Loucy (cell line): ENCODE results near the gene UNC13C.

Experiments used
- H2AFZ ChIP-seq: fragments of 200-600 bp; sonication (generic); 2 replicates; pipeline ENCODE4 v1.6.0; 2016; ENCODE audit warnings: antibody characterized with exemption, mild to moderate bottlenecking, low read length, moderate library complexity
- H3F3A ChIP-seq: fragments of 200-600 bp; 2 replicates; pipeline ENCODE4 v1.6.0; 2016; ENCODE audit warnings: antibody characterized with exemption, low read depth, mild to moderate bottlenecking
- H3K27me3 ChIP-seq: fragments of 200-600 bp; sonication (generic); 2 replicates; pipeline ENCODE4 v1.6.1; 2014; ENCODE audit warnings: low read length, mild to moderate bottlenecking; ENCODE audit not compliant: insufficient read depth, poor library complexity, severe bottlenecking
- H3K36me3 ChIP-seq: fragments of 200-600 bp; sonication (generic); 2 replicates; pipeline ENCODE4 v1.6.1; 2016; ENCODE audit warnings: low read length; ENCODE audit not compliant: insufficient read depth
- H3K4me1 ChIP-seq: fragments of 200-600 bp; sonication (generic); 2 replicates; pipeline ENCODE4 v1.5.1; 2014; ENCODE audit warnings: low read length, mild to moderate bottlenecking; ENCODE audit not compliant: insufficient read depth, poor library complexity, severe bottlenecking
- H3K4me2 ChIP-seq: fragments of 200-600 bp; sonication (generic); 2 replicates; pipeline ENCODE4 v1.6.0; 2014; ENCODE audit warnings: antibody characterized with exemption, low read length, low read depth, mild to moderate bottlenecking; ENCODE audit not compliant: poor library complexity, severe bottlenecking
- H3K4me3 ChIP-seq: fragments of 200-600 bp; sonication (generic); 2 replicates; pipeline ENCODE4 v1.5.1; 2014; ENCODE audit warnings: low read length, mild to moderate bottlenecking, mixed read lengths; ENCODE audit not compliant: poor library complexity, severe bottlenecking
- H3K79me2 ChIP-seq: fragments of 200-600 bp; sonication (generic); 2 replicates; pipeline ENCODE4 v1.6.1; 2014; ENCODE audit warnings: low read length; ENCODE audit not compliant: insufficient read depth
- H3K9ac ChIP-seq: fragments of 200-600 bp; sonication (generic); 2 replicates; pipeline ENCODE4 v1.6.0; 2014; ENCODE audit warnings: mild to moderate bottlenecking, low read depth, low read length, moderate library complexity; ENCODE audit not compliant: poor library complexity, severe bottlenecking
- H3K9me2 ChIP-seq: fragments of 200-600 bp; sonication (generic); replicated peaks from 2 replicates; pipeline ENCODE4 v1.6.1; 2016; ENCODE audit warnings: low read depth, low read length, mixed read lengths
- H3K9me3 ChIP-seq: fragments of 200-600 bp; sonication (generic); 2 replicates; pipeline ENCODE4 v1.6.1; 2014; ENCODE audit warnings: mild to moderate bottlenecking, antibody characterized with exemption, low read length, low read depth; ENCODE audit not compliant: insufficient read depth
- H4K20me1 ChIP-seq: fragments of 200-600 bp; sonication (generic); 2 replicates; pipeline ENCODE4 v1.6.0; 2014; ENCODE audit warnings: antibody characterized with exemption, low read length, mild to moderate bottlenecking; ENCODE audit not compliant: insufficient read depth, poor library complexity, severe bottlenecking
- CTCF ChIP-seq: fragments of 200-600 bp; sonication (generic); conservative IDR thresholded peaks from 2 replicates; pipeline ENCODE4 v1.5.1; 2014; ENCODE audit warnings: mild to moderate bottlenecking, antibody characterized with exemption, low read length
- EZH2phosphoT487 ChIP-seq: fragments of 200-600 bp; IDR thresholded peaks from 2 replicates; pipeline ENCODE4 v1.6.1; 2018; ENCODE audit warnings: antibody characterized with exemption, mild to moderate bottlenecking, moderate library complexity, borderline replicate concordance

UNC13C gene

GRCh38 chr15:54322341-54322740 is 344.1 kb downstream of the UNC13C start:
- H3K9me3 ChIP-seq = no peaks in the 10 kb centered on the region
- no peak overlapping the region for H3K9ac ChIP-seq
- H3K79me2 ChIP-seq = no peaks in the 10 kb centered on the region
- H4K20me1 ChIP-seq = no peaks in the 10 kb centered on the region
- no peak overlapping the region for H2AFZ ChIP-seq
- TF ChIP-seq EZH2phosphoT487 (no peak), CTCF (no peak)
- H3F3A ChIP-seq = no peaks in the 10 kb centered on the region
- no peak overlapping the region for H3K4me3 ChIP-seq
- H3K4me2 ChIP-seq = no peak overlapping the region
- H3K36me3 ChIP-seq = no peaks in the 10 kb centered on the region
- H3K9me2 ChIP-seq = no peaks in the 10 kb centered on the region; the same call in 1 of the 2 replicates
- H3K4me1 ChIP-seq = no peaks in the 10 kb centered on the region
- H3K27me3 ChIP-seq = no peaks in the 10 kb centered on the region

- Histone ChIP-seq H2AFZ (no peak overlapping the region), H3K9me3 (no peaks in the 10 kb centered on the region), H3F3A (no peaks in the 10 kb centered on the region), H3K4me2 (no peak overlapping the region), H3K36me3 (no peaks in the 10 kb centered on the region), H3K79me2 (no peaks in the 10 kb centered on the region), H4K20me1 (no peaks in the 10 kb centered on the region), H3K4me3 (no peak overlapping the region), H3K9ac (no peak overlapping the region), H3K27me3 (no peaks in the 10 kb centered on the region), H3K4me1 (no peaks in the 10 kb centered on the region), H3K9me2 (no peaks in the 10 kb centered on the region)
- TF ChIP-seq CTCF (no peak), EZH2phosphoT487 (no peak)
Observed at GRCh38 chr15:54345301-54345700, 367.1 kb downstream of the UNC13C start.

GRCh38 chr15:54345827-54346226 is 367.6 kb downstream of the UNC13C start:
- H3K9me3 ChIP-seq = no peaks in the 10 kb centered on the region
- H3K79me2 ChIP-seq = no peaks in the 10 kb centered on the region
- no peaks in the 10 kb centered on the region for H3F3A ChIP-seq
- no peaks in the 10 kb centered on the region for H3K9me2 ChIP-seq
- H3K9ac ChIP-seq = no peak overlapping the region
- no peak for TF ChIP-seq CTCF
- H3K27me3 ChIP-seq = no peaks in the 10 kb centered on the region
- no peaks in the 10 kb centered on the region for H4K20me1 ChIP-seq
- no peak overlapping the region for H3K4me3 ChIP-seq
- no peaks in the 10 kb centered on the region for H3K36me3 ChIP-seq
- no peak overlapping the region for H2AFZ ChIP-seq
- no peak overlapping the region for H3K4me2 ChIP-seq
- no peaks in the 10 kb centered on the region for H3K4me1 ChIP-seq
